Mesendoderm (in vitro differentiated cells): ENCODE results near the gene SOX4.

Source experiments
- DNase-seq: peaks from one replicate; pipeline ENCODE4 v3.0.0; 2013
- H2AK5ac ChIP-seq: 2 replicates; pipeline ENCODE4 v1.6.1; 2013; ENCODE audit warnings: low read length, inconsistent platforms
- H2BK120ac ChIP-seq: 2 replicates; pipeline ENCODE4 v1.6.1; 2013; ENCODE audit warnings: low read depth, mild to moderate bottlenecking, low read length, moderate library complexity, mixed read lengths
- H2BK15ac ChIP-seq: replicated peaks from 2 replicates; pipeline ENCODE4 v1.6.1; 2013; ENCODE audit warnings: low read depth, mild to moderate bottlenecking, moderate library complexity
- H2BK5ac ChIP-seq: 2 replicates; pipeline ENCODE4 v1.6.1; 2013; ENCODE audit warnings: low read length, inconsistent platforms
- H3K18ac ChIP-seq: 2 replicates; pipeline ENCODE4 v1.6.1; 2013; ENCODE audit warnings: mild to moderate bottlenecking, low read length, mixed read lengths
- H3K23ac ChIP-seq: one replicate; pipeline ENCODE4 v1.6.1; 2013; ENCODE audit warnings: low read length
- H3K27ac ChIP-seq: 2 replicates; pipeline ENCODE4 v1.5.1; 2013; ENCODE audit warnings: low read depth, mild to moderate bottlenecking, inconsistent platforms, low read length, moderate library complexity
- H3K27me3 ChIP-seq: 2 replicates; pipeline ENCODE4 v1.6.1; 2013; ENCODE audit warnings: low read length, control low read depth, mild to moderate bottlenecking, inconsistent platforms; ENCODE audit not compliant: insufficient read depth, poor library complexity
- H3K36me3 ChIP-seq: 2 replicates; pipeline ENCODE4 v1.6.1; 2013; ENCODE audit warnings: low read length, inconsistent platforms; ENCODE audit not compliant: control insufficient read depth, insufficient read depth
- H3K4ac ChIP-seq: one replicate; pipeline ENCODE4 v1.6.1; 2013; ENCODE audit warnings: low read depth, mild to moderate bottlenecking, low read length, moderate library complexity
- H3K4me1 ChIP-seq: 2 replicates; pipeline ENCODE4 v1.6.1; 2013; ENCODE audit warnings: low read depth, low read length, inconsistent platforms; ENCODE audit not compliant: control insufficient read depth
- H3K4me2 ChIP-seq: 2 replicates; pipeline ENCODE4 v1.6.1; 2013; ENCODE audit warnings: low read length
- H3K4me3 ChIP-seq: 2 replicates; pipeline ENCODE4 v1.5.1; 2013; ENCODE audit warnings: mild to moderate bottlenecking, low read length
- H3K56ac ChIP-seq: one replicate; pipeline ENCODE4 v1.6.1; 2013; ENCODE audit warnings: low read length
- H3K79me1 ChIP-seq: 2 replicates; pipeline ENCODE4 v1.6.1; 2013; ENCODE audit warnings: low read length, inconsistent platforms
- H3K79me2 ChIP-seq: 2 replicates; pipeline ENCODE4 v1.6.1; 2013; ENCODE audit warnings: mild to moderate bottlenecking, low read length; ENCODE audit not compliant: control insufficient read depth, insufficient read depth
- H3K9ac ChIP-seq: 2 replicates; pipeline ENCODE4 v1.6.1; 2013; ENCODE audit warnings: low read length, inconsistent platforms
- H4K5ac ChIP-seq: one replicate; pipeline ENCODE4 v1.6.1; 2013; ENCODE audit warnings: low read length
- H4K8ac ChIP-seq: one replicate; pipeline ENCODE4 v1.6.1; 2013; ENCODE audit warnings: low read depth, mild to moderate bottlenecking, control low read depth, low read length, moderate library complexity
- WGBS: extraction: QIAGEN DNeasy Blood & Tissue Kit; methylation state at CpG from one replicate; pipeline ENCODE4 v1.1.7; 2013; ENCODE audit warnings: low lambda C conversion rate, missing lambda C conversion rate; ENCODE audit not compliant: insufficient coverage; ENCODE audit errors: extremely low coverage; 5-methylcytosine and 5-hydroxymethylcytosine counted together

The SOX4 gene

GRCh38 chr6:21610341-21610740, 16.8 kb downstream of the SOX4 start:
- H4K8ac ChIP-seq: no peak overlapping the region
- H3K18ac ChIP-seq: no peak overlapping the region
- H3K27ac ChIP-seq: no peak overlapping the region
- no peak overlapping the region for H3K56ac ChIP-seq
- H3K4me2 ChIP-seq: no peak overlapping the region
- H2BK5ac ChIP-seq: no peak overlapping the region
- no peak overlapping the region for H3K4me3 ChIP-seq
- H2BK15ac ChIP-seq: no peak overlapping the region
- WGBS: no CpG with 5 or more reads among the region's 5 CpGs
- no peak overlapping the region for H2AK5ac ChIP-seq
- H3K4me1 ChIP-seq: no peaks in the 10 kb centered on the region
- H4K5ac ChIP-seq: no peak overlapping the region
- H3K79me1 ChIP-seq: no peaks in the 10 kb centered on the region
- H3K4ac ChIP-seq: no peak overlapping the region
- H3K27me3 ChIP-seq: no peaks in the 10 kb centered on the region
- DNase-seq: no peak
- H3K79me2 ChIP-seq: no peaks in the 10 kb centered on the region
- no peaks in the 10 kb centered on the region for H3K36me3 ChIP-seq
- no peak overlapping the region for H3K9ac ChIP-seq
- no peak overlapping the region for H2BK120ac ChIP-seq
- H3K23ac ChIP-seq: no peak overlapping the region

- H2BK120ac ChIP-seq: no peak overlapping the region
- no peak overlapping the region for H3K9ac ChIP-seq
- H4K8ac ChIP-seq: no peak overlapping the region
- H3K27ac ChIP-seq: no peak overlapping the region
- no peaks in the 10 kb centered on the region for H3K36me3 ChIP-seq
- H3K23ac ChIP-seq: no peak overlapping the region
- no peak overlapping the region for H2BK15ac ChIP-seq
- no peaks in the 10 kb centered on the region for H3K79me1 ChIP-seq
- no peak overlapping the region for H2BK5ac ChIP-seq
- no peak for DNase-seq
- H3K18ac ChIP-seq: no peak overlapping the region
- H3K4ac ChIP-seq: no peak overlapping the region
- no peaks in the 10 kb centered on the region for H3K79me2 ChIP-seq
- H2AK5ac ChIP-seq: no peak overlapping the region
- no peak overlapping the region for H3K4me2 ChIP-seq
- no CpG with 5 or more reads among the region's 3 CpGs for WGBS
- H3K4me3 ChIP-seq: no peak overlapping the region
- H3K27me3 ChIP-seq: no peaks in the 10 kb centered on the region
- H3K4me1 ChIP-seq: no peaks in the 10 kb centered on the region
- H3K56ac ChIP-seq: no peak overlapping the region
- H4K5ac ChIP-seq: no peak overlapping the region
Observed at GRCh38 chr6:21611485-21611884, 17.9 kb downstream of the SOX4 start.

- Histone ChIP-seq H4K5ac (no peak overlapping the region), H4K8ac (no peak overlapping the region), H2BK15ac (no peak overlapping the region), H3K56ac (no peak overlapping the region), H2BK5ac (no peak overlapping the region), H3K4ac (no peak overlapping the region), H3K18ac (no peak overlapping the region), H3K23ac (no peak overlapping the region), H2AK5ac (no peak overlapping the region), H3K9ac (no peak overlapping the region), H3K79me1 (no peaks in the 10 kb centered on the region), H3K79me2 (no peaks in the 10 kb centered on the region), H3K27ac (no peak overlapping the region), H3K4me1 (no peaks in the 10 kb centered on the region), H3K4me2 (no peak overlapping the region), H3K36me3 (no peaks in the 10 kb centered on the region), H3K4me3 (no peak overlapping the region), H2BK120ac (no peak overlapping the region), H3K27me3 (no peaks in the 10 kb centered on the region)
- no peak for DNase-seq
- WGBS: no CpG with 5 or more reads among the region's 6 CpGs
Observed at GRCh38 chr6:21612067-21612745, 18.7 kb downstream of the SOX4 start.

- Histone ChIP-seq H3K56ac (no peak overlapping the region), H2AK5ac (no peak overlapping the region), H3K23ac (no peak overlapping the region), H4K8ac (no peak overlapping the region), H3K9ac (no peak overlapping the region), H3K4me2 (no peak overlapping the region), H3K79me1 (no peaks in the 10 kb centered on the region), H2BK120ac (no peak overlapping the region), H3K4me3 (no peak overlapping the region), H3K18ac (no peak overlapping the region), H3K79me2 (no peaks in the 10 kb centered on the region), H2BK5ac (no peak overlapping the region), H3K4me1 (no peaks in the 10 kb centered on the region), H2BK15ac (no peak overlapping the region), H3K36me3 (no peaks in the 10 kb centered on the region), H3K27me3 (no peaks in the 10 kb centered on the region), H4K5ac (no peak overlapping the region), H3K27ac (no peak overlapping the region), H3K4ac (no peak overlapping the region)
- WGBS: no CpG with 5 or more reads among the region's 2 CpGs
- DNase-seq: no peak
Observed at GRCh38 chr6:21613809-21614208, 20.3 kb downstream of the SOX4 start.

- Histone ChIP-seq H3K4me1 (no peaks in the 10 kb centered on the region), H2BK120ac (no peak overlapping the region), H4K8ac (no peak overlapping the region), H2BK15ac (no peak overlapping the region), H2BK5ac (no peak overlapping the region), H2AK5ac (no peak overlapping the region), H4K5ac (no peak overlapping the region), H3K18ac (no peak overlapping the region), H3K4me2 (no peak overlapping the region), H3K27ac (no peak overlapping the region), H3K36me3 (no peaks in the 10 kb centered on the region), H3K4me3 (no peak overlapping the region), H3K79me2 (no peaks in the 10 kb centered on the region), H3K4ac (no peak overlapping the region), H3K9ac (no peak overlapping the region), H3K27me3 (no peaks in the 10 kb centered on the region), H3K56ac (no peak overlapping the region), H3K79me1 (no peaks in the 10 kb centered on the region), H3K23ac (no peak overlapping the region)
- WGBS: no CpG with 5 or more reads among the region's 4 CpGs
- no peak for DNase-seq
Observed at GRCh38 chr6:21614226-21614625, 20.7 kb downstream of the SOX4 start.

GRCh38 chr6:21615504-21615903, 22.0 kb downstream of the SOX4 start:
- Histone ChIP-seq H2BK5ac (no peak overlapping the region), H3K18ac (no peak overlapping the region), H3K4me3 (no peak overlapping the region), H4K8ac (no peak overlapping the region), H2BK120ac (no peak overlapping the region), H2BK15ac (no peak overlapping the region), H3K27ac (no peak overlapping the region), H3K79me1 (no peaks in the 10 kb centered on the region), H4K5ac (no peak overlapping the region), H3K4ac (no peak overlapping the region), H3K79me2 (no peaks in the 10 kb centered on the region), H2AK5ac (no peak overlapping the region), H3K56ac (no peak overlapping the region), H3K36me3 (no peaks in the 10 kb centered on the region), H3K4me2 (no peak overlapping the region), H3K9ac (no peak overlapping the region), H3K23ac (no peak overlapping the region), H3K4me1 (no peaks in the 10 kb centered on the region), H3K27me3 (no peaks in the 10 kb centered on the region)
- no peak for DNase-seq
- no CpG with 5 or more reads among the region's 3 CpGs for WGBS
